Endothelial cell of coronary artery (primary cell): ENCODE results near the gene MTMR6. TPM values are rescaled to one million over a fixed set of nuclear protein-coding genes. Genes with fewer than 3 reads are reported as not detected.

Experiments
- total RNA-seq: library from RNA; depleted of rRNA; stranded (reverse); fragments of >200 nt; gene quantifications from 2 replicates; pipeline ENCODE4 v1.2.3, GENCODE V29; 2014

MTMR6 gene
- 21.3 and 23.7 TPM in 2 replicates for total RNA-seq

DNA sequence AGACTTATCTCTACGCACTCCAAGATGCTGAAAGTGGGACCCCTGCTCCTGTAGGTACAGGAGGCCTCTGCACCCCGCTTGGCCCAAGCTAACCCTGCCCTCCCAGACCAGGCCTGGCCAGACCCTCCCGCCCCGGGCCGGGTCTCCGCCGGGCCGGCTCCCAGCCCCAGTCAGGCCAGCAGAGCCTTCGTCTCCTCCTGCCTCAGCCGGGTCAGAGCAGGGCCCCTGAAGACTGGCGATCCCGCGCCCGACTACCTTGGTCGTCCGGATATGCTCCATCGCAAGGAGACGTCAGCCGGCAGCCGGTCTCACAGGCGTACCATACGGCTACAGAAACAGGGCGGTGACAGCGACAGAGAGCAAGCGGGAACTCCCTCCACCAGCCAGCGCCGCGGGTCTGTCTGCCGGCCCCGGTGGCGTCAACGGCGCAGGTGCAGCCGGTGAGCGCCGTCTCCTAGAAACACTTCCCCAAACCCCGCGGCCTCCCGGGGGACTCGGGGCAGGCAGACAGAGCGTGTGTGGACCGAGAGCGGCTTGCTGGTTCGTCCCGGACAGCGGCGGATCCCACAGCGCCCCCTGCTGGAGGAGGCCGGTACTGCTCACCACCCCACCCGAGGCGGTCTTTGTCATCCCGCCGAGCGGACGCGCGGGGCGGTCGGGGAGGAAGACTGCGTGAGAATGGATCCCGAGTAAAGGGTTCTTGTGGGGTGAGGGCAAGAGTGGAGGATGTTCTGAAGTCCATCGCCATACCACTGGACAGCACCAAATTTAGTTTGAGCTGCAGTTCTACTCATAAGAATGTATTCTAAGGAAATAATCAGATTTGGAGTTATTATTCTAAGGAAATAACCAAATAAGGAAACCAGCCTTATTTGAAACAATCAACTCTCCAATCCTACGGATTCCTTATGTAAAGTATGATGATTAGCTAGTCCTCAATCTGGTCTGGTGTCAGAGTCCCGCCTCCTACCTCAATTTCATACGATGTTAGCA is at the start of gene MTMR6:
TSS of gene MTMR6 (minus strand) at position 520 of the 993 bp plus-strand sequence. CDS start at position 279, 241 bp downstream.

DNA sequence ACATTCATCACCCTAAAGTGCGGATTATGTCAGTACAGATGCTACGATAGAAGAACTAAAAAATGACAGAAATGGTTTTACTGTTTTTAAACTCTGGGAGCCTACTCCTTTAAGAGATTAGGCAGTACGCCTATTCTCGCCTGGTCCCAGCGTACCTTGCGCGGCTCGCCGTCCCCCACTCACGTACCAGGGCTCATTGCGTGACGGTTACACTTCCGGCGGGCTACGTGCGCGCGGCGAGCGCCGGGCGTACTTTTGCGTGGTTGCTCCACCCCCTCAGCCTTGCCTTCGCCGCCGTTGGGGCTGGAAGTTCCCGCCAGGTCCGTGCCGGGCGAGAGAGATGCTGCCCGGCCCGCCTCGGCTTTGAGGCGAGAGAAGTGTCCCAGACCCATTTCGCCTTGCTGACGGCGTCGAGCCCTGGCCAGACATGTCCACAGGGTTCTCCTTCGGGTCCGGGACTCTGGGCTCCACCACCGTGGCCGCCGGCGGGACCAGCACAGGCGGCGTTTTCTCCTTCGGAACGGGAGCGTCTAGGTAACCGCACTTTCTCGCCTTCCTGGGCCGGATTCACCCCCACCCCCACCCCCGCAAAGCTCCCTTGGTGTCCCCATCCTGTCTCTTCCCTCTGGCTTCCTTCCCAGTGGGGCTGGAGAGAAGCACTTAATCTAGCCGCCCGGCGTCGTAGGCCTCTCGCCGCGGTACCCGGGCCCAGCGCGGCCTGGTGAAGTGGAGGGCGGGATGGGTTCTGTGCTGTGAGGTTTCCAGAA is 14.2 kb upstream of the MTMR6 start, which contains the start of gene NUP58:
TSS of gene NUP58 (plus strand) at position 279 of the 767 bp plus-strand sequence. CDS start at position 428, 149 bp downstream.

Other genes with a start within 250 kb of the MTMR6 start
- gene PABPC3, start 191.4 kb downstream of the MTMR6 start, total RNA-seq = 0.09 TPM in 2 replicates
- gene AMER2, start 115.2 kb downstream of the MTMR6 start, total RNA-seq = not detected in 2 replicates
- gene NUP58, start 14.1 kb upstream of the MTMR6 start, total RNA-seq = 37.3 and 46.2 TPM in 2 replicates
- gene ATP8A2, start 84.5 kb upstream of the MTMR6 start, total RNA-seq = under 0.01 TPM in 2 replicates